ENCODE measurements around the gene ACACB. TPM values are rescaled to one million over a fixed set of nuclear protein-coding genes. Genes with fewer than 3 reads are reported as not detected.

Gene ACACB
- polyA plus RNA-seq, 2 of the 4 experiments (the other 2 are of a cell fraction), result 6.8 to 7.6 TPM

GRCh38 chr12:109244073-109244472, 127.7 kb downstream of the ACACB start:
- CTCF ChIA-PET, result interaction anchor here (0.6 to 2.5 kb wide), 5 partner anchors 20 to 150 kb away, joined by 3 to 10 read pairs (median 3); no protein-coding TSS in a partner anchor
- WGBS (ENCODE audit: missing lambda C conversion rate), result 84% methylated on average over 5 of the region's 5 CpGs
- ATAC-seq (no peak), DNase-seq (ENCODE audit: low read depth in 1 of 2, low spot score in 1 of 2) (no peak), FAIRE-seq (no peak)
- no peak for TF ChIP-seq ZC3H11A (IDR thresholded peaks at IDR 0.05)
- TF ChIP-seq GATA3 (IDR thresholded peaks at IDR 0.05; ENCODE audit: borderline replicate concordance), result no peak
- TF ChIP-seq RCOR1 (IDR thresholded peaks at IDR 0.05; ENCODE audit: low read depth, low read length), result no peak
- TF ChIP-seq TP53 (CRISPR knock-in tag; IDR thresholded peaks at IDR 0.05), result no peak
- no peak for TF ChIP-seq HOXB13 (CRISPR knock-in tag; IDR thresholded peaks at IDR 0.05; ENCODE audit: low read depth)
- no peak for TF ChIP-seq RARB (CRISPR knock-in tag; IDR thresholded peaks at IDR 0.05)
- no peak for TF ChIP-seq CBX8 (IDR thresholded peaks at IDR 0.05)
- TF ChIP-seq CEBPB (IDR thresholded peaks at IDR 0.05), result no peak
- no peak for TF ChIP-seq BCL3 (IDR thresholded peaks at IDR 0.05)
- no peak for TF ChIP-seq HOXB5 (CRISPR knock-in tag; IDR thresholded peaks at IDR 0.05)
- TF ChIP-seq, protein P1, sequence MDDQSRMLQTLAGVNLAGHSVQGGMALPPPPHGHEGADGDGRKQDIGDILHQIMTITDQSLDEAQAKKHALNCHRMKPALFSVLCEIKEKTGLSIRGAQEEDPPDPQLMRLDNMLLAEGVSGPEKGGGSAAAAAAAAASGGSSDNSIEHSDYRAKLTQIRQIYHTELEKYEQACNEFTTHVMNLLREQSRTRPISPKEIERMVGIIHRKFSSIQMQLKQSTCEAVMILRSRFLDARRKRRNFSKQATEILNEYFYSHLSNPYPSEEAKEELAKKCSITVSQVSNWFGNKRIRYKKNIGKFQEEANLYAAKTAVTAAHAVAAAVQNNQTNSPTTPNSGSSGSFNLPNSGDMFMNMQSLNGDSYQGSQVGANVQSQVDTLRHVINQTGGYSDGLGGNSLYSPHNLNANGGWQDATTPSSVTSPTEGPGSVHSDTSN (IDR thresholded peaks at IDR 0.05), result no peak
- no peak for TF ChIP-seq RAD21 (conservative IDR thresholded peaks at IDR 0.05 in 1 of 2, IDR thresholded peaks at IDR 0.05 in 1 of 2)
- no peak for TF ChIP-seq MAZ (IDR thresholded peaks at IDR 0.05; ENCODE audit: borderline replicate concordance, low read depth, low read length)
- no peak for TF ChIP-seq POLR2AphosphoS2 (conservative IDR thresholded peaks at IDR 0.05; ENCODE audit: low read length)
- Histone ChIP-seq H3K4me1 (peaks cover 15% of the 10 kb centered on the region), H3K9me3 (no peaks in the 10 kb centered on the region), H3K27ac (no peak overlapping the region), H3K4me3 (no peak overlapping the region), H3K4me2 (no peak overlapping the region)
- POLR2A ChIA-PET, result no interaction called here

- H3K4me2 ChIP-seq, result no peak overlapping the region
- H3K9me3 ChIP-seq, result no peaks in the 10 kb centered on the region
- no peak for FAIRE-seq
- no peak overlapping the region for H3K27ac ChIP-seq
- no peak for DNase-seq (ENCODE audit: low read depth in 1 of 2, low spot score in 1 of 2)
- POLR2A ChIA-PET, result no interaction called here
- TF ChIP-seq MAZ (IDR thresholded peaks at IDR 0.05; ENCODE audit: borderline replicate concordance, low read depth, low read length) (no peak), HOXB5 (CRISPR knock-in tag; IDR thresholded peaks at IDR 0.05) (no peak), CBX2 (IDR thresholded peaks at IDR 0.05; ENCODE audit: borderline replicate concordance, low read depth) (no peak), RFX5 (IDR thresholded peaks at IDR 0.05) (no peak), EP300 (IDR thresholded peaks at IDR 0.05) (no peak), JUNB (IDR thresholded peaks at IDR 0.05) (no peak), BHLHE40 (IDR thresholded peaks at IDR 0.05; ENCODE audit: low read depth, low read length) (no peak)
- H3K4me1 ChIP-seq, result peaks cover 15% of the 10 kb centered on the region
- CTCF ChIA-PET, result interaction anchor here (1.0 kb wide), 1 partner anchor 14 kb away, joined by 3 read pairs; no protein-coding TSS in a partner anchor
- WGBS (ENCODE audit: missing lambda C conversion rate), result 87% methylated on average over 15 of the region's 15 CpGs
- ATAC-seq, result no peak
- no peak overlapping the region for H3K4me3 ChIP-seq
Observed at GRCh38 chr12:109246221-109246620, 129.8 kb downstream of the ACACB start.

DNA sequence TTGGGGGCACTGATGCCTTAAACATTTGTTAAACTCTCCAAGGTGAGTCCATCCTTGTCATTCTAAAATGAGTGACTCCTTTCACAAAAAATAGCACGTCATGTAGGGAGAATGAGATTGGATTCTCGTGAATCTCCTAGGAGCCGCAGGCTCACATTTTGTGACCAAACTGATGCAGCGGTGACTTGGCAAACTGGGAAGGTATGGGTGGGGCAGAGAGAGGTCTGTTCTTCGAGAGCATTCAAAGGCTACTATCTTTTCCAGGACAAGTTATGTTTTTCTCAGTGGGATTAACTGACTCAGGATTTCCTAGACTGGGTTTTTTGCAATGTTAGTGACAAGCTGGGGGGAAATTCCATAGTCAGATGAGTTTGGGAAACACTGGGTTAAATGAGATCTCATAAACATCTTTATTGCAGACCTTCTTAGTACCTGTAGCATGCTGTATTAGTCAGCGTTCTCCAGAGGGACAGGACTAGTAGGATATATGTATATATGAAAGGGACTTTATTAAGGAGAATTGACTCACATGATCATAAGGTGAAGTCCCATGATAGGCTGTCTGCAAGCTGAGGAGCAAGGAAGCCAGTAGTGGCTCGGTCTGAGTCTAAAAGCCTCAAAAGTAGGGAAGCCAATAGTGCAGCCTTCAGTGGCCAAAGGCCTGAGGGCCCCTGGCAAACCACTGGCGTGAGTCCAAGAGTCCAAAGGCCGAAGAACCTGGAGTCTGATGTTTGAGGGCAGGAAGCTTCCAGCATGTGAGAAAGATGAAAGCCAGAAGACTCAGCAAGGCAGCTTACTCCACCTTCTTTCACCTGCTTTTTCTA, 131.7 kb downstream of the ACACB start:
- CTCF ChIA-PET, result interaction anchor here (0.8 to 1.8 kb wide), 7 partner anchors 16 to 145 kb away, joined by 3 to 11 read pairs (median 3); no protein-coding TSS in a partner anchor
- Histone ChIP-seq H3K4me3 (no peak overlapping the region), H3K4me2 (peak overlapping the region; percentile 55), H3K27ac (peak overlapping the region; percentile 7 to 44; a peak in 3 of 6 replicates), H3K9me3 (peaks cover 2% of the 10 kb centered on the region; the same call in 1 of the 3 replicates), H3K4me1 (peaks cover 15% of the 10 kb centered on the region)
- peak; percentile 43 to 70; a peak in 5 of 6 replicates for ATAC-seq
- no peak for TF ChIP-seq ZNF302 (CRISPR knock-in tag; IDR thresholded peaks at IDR 0.05)
- TF ChIP-seq JUNB (IDR thresholded peaks at IDR 0.05), result no peak
- TF ChIP-seq GATA3 (IDR thresholded peaks at IDR 0.05; ENCODE audit: borderline replicate concordance), result no peak
- no peak for TF ChIP-seq FOXS1 (CRISPR knock-in tag; IDR thresholded peaks at IDR 0.05)
- TF ChIP-seq, protein P2, sequence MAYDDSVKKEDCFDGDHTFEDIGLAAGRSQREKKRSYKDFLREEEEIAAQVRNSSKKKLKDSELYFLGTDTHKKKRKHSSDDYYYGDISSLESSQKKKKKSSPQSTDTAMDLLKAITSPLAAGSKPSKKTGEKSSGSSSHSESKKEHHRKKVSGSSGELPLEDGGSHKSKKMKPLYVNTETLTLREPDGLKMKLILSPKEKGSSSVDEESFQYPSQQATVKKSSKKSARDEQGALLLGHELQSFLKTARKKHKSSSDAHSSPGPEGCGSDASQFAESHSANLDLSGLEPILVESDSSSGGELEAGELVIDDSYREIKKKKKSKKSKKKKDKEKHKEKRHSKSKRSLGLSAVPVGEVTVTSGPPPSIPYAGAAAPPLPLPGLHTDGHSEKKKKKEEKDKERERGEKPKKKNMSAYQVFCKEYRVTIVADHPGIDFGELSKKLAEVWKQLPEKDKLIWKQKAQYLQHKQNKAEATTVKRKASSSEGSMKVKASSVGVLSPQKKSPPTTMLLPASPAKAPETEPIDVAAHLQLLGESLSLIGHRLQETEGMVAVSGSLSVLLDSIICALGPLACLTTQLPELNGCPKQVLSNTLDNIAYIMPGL (CRISPR knock-in tag; IDR thresholded peaks at IDR 0.05; ENCODE audit: borderline replicate concordance), result no peak
- TF ChIP-seq, protein P3, sequence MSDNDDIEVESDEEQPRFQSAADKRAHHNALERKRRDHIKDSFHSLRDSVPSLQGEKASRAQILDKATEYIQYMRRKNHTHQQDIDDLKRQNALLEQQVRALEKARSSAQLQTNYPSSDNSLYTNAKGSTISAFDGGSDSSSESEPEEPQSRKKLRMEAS (IDR thresholded peaks at IDR 0.05), result no peak
- no peak for TF ChIP-seq JUN (IDR thresholded peaks at IDR 0.05)
- no peak for TF ChIP-seq EHMT2 (IDR thresholded peaks at IDR 0.05; ENCODE audit: low read depth)
- no peak for TF ChIP-seq ZSCAN20 (CRISPR knock-in tag; IDR thresholded peaks at IDR 0.05)
- TF ChIP-seq POLR2AphosphoS2 (conservative IDR thresholded peaks at IDR 0.05; ENCODE audit: low read length), result no peak
- no peak for TF ChIP-seq POLR2A (IDR thresholded peaks at IDR 0.05; ENCODE audit: low read length)
- no peak for TF ChIP-seq EP300 (IDR thresholded peaks at IDR 0.05)
- peak in 1 of 2 experiments; percentile 49 for DNase-seq (ENCODE audit: low read depth in 1 of 2, low spot score in 1 of 2)
- POLR2A ChIA-PET, result no interaction called here
- 46% methylated on average over 9 of the region's 9 CpGs for WGBS (ENCODE audit: missing lambda C conversion rate)
- peak; percentile 32 for FAIRE-seq
